K562 (cell line): ENCODE measurements around the gene ADAM8. TPM values are rescaled to one million over a fixed set of nuclear protein-coding genes. Genes with fewer than 3 reads are reported as not detected.

Experiments
- ARNT ChIP-seq, 2 experiments: fragments of 450-650 bp; IDR thresholded peaks; 2 replicates each; pipeline ENCODE4 v1.6.1; 2016; ENCODE audit warnings: mild to moderate bottlenecking in 1 of 2
- BCL6 ChIP-seq: fragments of 250-450 bp; sonication (Bioruptor Pico); IDR thresholded peaks from 2 replicates; pipeline ENCODE4 v1.4.0; 2020
- BRF2 ChIP-seq: IDR thresholded peaks from 3 replicates; pipeline ENCODE4 v1.6.1; 2011; ENCODE audit warnings: borderline replicate concordance, mild to moderate bottlenecking; ENCODE audit not compliant: insufficient read length, insufficient read depth
- CCAR2 ChIP-seq: fragments of 200-400 bp; formaldehyde crosslinking; IDR thresholded peaks from 2 replicates; pipeline ENCODE4 v1.6.1; 2017; ENCODE audit warnings: mild to moderate bottlenecking, low read depth, low read length
- CTCFL ChIP-seq: IDR thresholded peaks from 2 replicates; pipeline ENCODE4 v1.6.1; 2011; ENCODE audit warnings: borderline replicate concordance, low read depth, mild to moderate bottlenecking, moderate library complexity, low read length; ENCODE audit not compliant: insufficient read depth, poor library complexity, severe bottlenecking
- FOXP4 ChIP-seq: sonication (generic); formaldehyde crosslinking; IDR thresholded peaks from 2 replicates; pipeline ENCODE4 v1.8.0; 2022; ENCODE audit warnings: mild to moderate bottlenecking, missing genetic modification reagents, borderline replicate concordance
- HCFC1 ChIP-seq: IDR thresholded peaks from 2 replicates; pipeline ENCODE4 v1.6.1; 2012; ENCODE audit warnings: low read depth, low read length, improper control_type of control experiment
- HDAC1 ChIP-seq, 2 experiments: fragments of 450-650 bp; IDR thresholded peaks; 2 replicates each; pipeline ENCODE4 v1.6.1; 2016 to 2017; ENCODE audit warnings: inconsistent platforms in 1 of 2, mild to moderate bottlenecking in 1 of 2, moderate library complexity in 1 of 2
- HMG20B ChIP-seq: fragments of 250-450 bp; sonication (Bioruptor Pico); IDR thresholded peaks from 2 replicates; pipeline ENCODE4 v1.5.0; 2021; ENCODE audit warnings: mild to moderate bottlenecking
- IFI16 ChIP-seq: fragments of 250-450 bp; sonication (Bioruptor Pico); IDR thresholded peaks from 2 replicates; pipeline ENCODE4 v2.1.2; 2022; ENCODE audit warnings: mild to moderate bottlenecking, inconsistent platforms
- KLF13 ChIP-seq: fragments of 450-650 bp; IDR thresholded peaks from 2 replicates; pipeline ENCODE4 v1.6.1; 2016; ENCODE audit warnings: missing genetic modification characterization, low read depth, mild to moderate bottlenecking, missing compliant biosample characterization, moderate library complexity, borderline replicate concordance
- MCM3 ChIP-seq: fragments of 450-650 bp; IDR thresholded peaks from 2 replicates; pipeline ENCODE4 v1.6.1; 2016
- MYBL2 ChIP-seq, 2 experiments: fragments of 450-650 bp in 1 of 2; sonication (generic) in 1 of 2; formaldehyde crosslinking in 1 of 2; IDR thresholded peaks; 2 replicates each; pipeline versions ENCODE4 v1.6.1 to v1.8.1; 2017 to 2022; ENCODE audit warnings: borderline replicate concordance in 1 of 2, inconsistent platforms in 1 of 2, low read depth in 1 of 2, mild to moderate bottlenecking in 1 of 2, missing genetic modification reagents in 1 of 2, moderate library complexity in 1 of 2
- RFX7 ChIP-seq: fragments of 250-450 bp; sonication (Bioruptor Pico); IDR thresholded peaks from 2 replicates; pipeline ENCODE4 v1.5.1; 2021; ENCODE audit warnings: mild to moderate bottlenecking
- SLC30A9 ChIP-seq: fragments of 250-450 bp; sonication (Bioruptor Pico); IDR thresholded peaks from 2 replicates; pipeline ENCODE4 v1.8.0; 2022; ENCODE audit warnings: mild to moderate bottlenecking, moderate library complexity
- USF1 ChIP-seq: sonication (generic); formaldehyde crosslinking; IDR thresholded peaks from 2 replicates; pipeline ENCODE4 v1.9.0; 2022; ENCODE audit warnings: mild to moderate bottlenecking, missing genetic modification reagents
- ZBTB7A ChIP-seq: IDR thresholded peaks from 2 replicates; pipeline ENCODE4 v1.6.1; 2011; ENCODE audit warnings: low read depth, mild to moderate bottlenecking, low read length, moderate library complexity, borderline replicate concordance; ENCODE audit not compliant: control insufficient read depth
- polyA plus RNA-seq, 8 experiments: library from polyadenylated mRNA; depleted of rRNA in 4 of 8; stranded (reverse) in 5 of 8; unstranded in 3 of 8; fragments of >200 nt; fragmentation: Nextera tagmentation in 2 of 8; fragmentation: Illumina TruSeq in 1 of 8; extraction: Ambion mirVana in 2 of 8; extraction: Trizol in 1 of 8; gene quantifications; 2 replicates each; pipeline versions ENCODE4 v1.2.1 to v1.2.3, GENCODE V29; 2011 to 2014; ENCODE audit warnings: inconsistent platforms in 1 of 8, missing spikeins in 1 of 8
- total RNA-seq, 7 experiments: library from RNA; depleted of rRNA in 6 of 7; stranded (reverse); fragments of >200 nt in 6 of 7; fragmentation: Illumina TruSeq in 2 of 7; extraction: Trizol in 2 of 7; gene quantifications; 2 replicates each; pipeline versions ENCODE4 v1.2.1 to v1.2.3, GENCODE V29; 2011 to 2021; ENCODE audit warnings: low replicate concordance in 1 of 7

The ADAM8 gene
- total and polyA plus RNA-seq, 9 of the 15 experiments (the other 6 are each of a cell fraction or from before 2014, with no cell fraction given): 0.07 to 7.0 (median 1.1) TPM

- TF ChIP-seq CTCFL (no peak), MYBL2 (IDR thresholded peaks at IDR 0.05; ENCODE audit: low read depth) (no peak), MYBL2 (CRISPR knock-in tag; IDR thresholded peaks at IDR 0.05; ENCODE audit: borderline replicate concordance) (no peak), BCL6 (no peak), CCAR2 (no peak), BRF2 (no peak), HDAC1 (IDR thresholded peaks at IDR 0.05) (peak in 1 of 2 experiments; percentile 59; a peak in 1 of 4 replicates), FOXP4 (no peak), SLC30A9 (CRISPR knock-in tag) (no peak), RFX7 (CRISPR knock-in tag) (no peak), IFI16 (CRISPR knock-in tag) (no peak), ZBTB7A (no peak), USF1 (CRISPR knock-in tag) (peak; percentile 92), MCM3 (no peak), KLF13 (peak; percentile 74; the same call in 1 of the 2 replicates), HMG20B (CRISPR knock-in tag) (no peak), HCFC1 (no peak), ARNT (IDR thresholded peaks at IDR 0.05) (no peak)
Measured at GRCh38 chr10:133242611-133243356, 33.9 kb downstream of the ADAM8 start (continued).
